ENCODE data around the gene FAM236A.
"Not testable (repeated sequence)": the region's sequence is repeated elsewhere in the genome, so short reads cannot be mapped to it uniquely, and the experiment has no call there.

- TF ChIP-seq, protein P1, sequence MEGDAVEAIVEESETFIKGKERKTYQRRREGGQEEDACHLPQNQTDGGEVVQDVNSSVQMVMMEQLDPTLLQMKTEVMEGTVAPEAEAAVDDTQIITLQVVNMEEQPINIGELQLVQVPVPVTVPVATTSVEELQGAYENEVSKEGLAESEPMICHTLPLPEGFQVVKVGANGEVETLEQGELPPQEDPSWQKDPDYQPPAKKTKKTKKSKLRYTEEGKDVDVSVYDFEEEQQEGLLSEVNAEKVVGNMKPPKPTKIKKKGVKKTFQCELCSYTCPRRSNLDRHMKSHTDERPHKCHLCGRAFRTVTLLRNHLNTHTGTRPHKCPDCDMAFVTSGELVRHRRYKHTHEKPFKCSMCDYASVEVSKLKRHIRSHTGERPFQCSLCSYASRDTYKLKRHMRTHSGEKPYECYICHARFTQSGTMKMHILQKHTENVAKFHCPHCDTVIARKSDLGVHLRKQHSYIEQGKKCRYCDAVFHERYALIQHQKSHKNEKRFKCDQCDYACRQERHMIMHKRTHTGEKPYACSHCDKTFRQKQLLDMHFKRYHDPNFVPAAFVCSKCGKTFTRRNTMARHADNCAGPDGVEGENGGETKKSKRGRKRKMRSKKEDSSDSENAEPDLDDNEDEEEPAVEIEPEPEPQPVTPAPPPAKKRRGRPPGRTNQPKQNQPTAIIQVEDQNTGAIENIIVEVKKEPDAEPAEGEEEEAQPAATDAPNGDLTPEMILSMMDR (IDR thresholded peaks at IDR 0.05), result not testable (repeated sequence)
- not testable (repeated sequence) for TF ChIP-seq POLR2A, POLR2AphosphoS5 (IDR thresholded peaks at IDR 0.05)
These were observed 5.2 kb downstream of the FAM236A start for GRCh38 chrX:72943035-72943818.
